Activated CD4-positive, alpha-beta T cell treated with anti-CD3 and anti-CD28 coated beads for 24 hours (primary cell): Measurements from ENCODE around the gene ACY1.

Experiments used
- DNase-seq, 2 donors: peaks; one replicate each; pipeline ENCODE4 v3.0.0-alpha.2; 2020; ENCODE audit warnings: low read depth in 2 of 2

Gene ACY1

DNA sequence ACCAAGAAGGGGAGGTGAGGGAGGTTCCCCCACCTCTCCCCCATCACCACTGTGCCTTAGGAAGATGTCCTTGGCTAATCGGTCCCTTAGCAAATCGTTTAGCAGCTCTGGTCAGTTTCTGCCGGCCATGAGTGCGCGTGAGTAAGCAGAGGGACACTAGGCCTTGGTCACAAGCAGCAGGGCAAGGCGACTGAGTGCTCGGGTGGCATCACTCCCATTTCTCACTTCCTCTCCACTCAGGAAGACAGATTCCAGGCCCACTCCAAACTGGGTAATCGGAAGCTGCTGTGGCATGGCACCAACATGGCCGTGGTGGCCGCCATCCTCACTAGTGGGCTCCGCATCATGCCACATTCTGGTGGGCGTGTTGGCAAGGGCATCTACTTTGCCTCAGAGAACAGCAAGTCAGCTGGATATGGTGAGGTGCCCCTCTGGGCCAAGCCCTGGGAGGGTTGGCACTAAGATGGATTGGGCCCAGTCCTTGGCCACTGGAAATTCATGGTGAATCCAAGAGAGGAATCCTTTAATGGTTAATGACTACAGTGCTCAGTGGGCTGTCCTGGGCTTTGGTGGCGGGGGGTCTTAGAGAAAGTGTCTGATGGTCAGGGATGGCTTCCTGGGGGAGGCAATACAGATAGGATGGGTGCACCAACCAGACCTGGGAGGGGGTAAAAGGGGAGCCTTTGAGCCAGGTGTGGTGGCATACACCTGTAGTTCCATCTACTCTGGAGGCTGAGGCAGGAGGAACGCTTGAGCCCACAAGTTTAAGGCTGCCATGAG lies 37.2 kb upstream of the ACY1 start:
- no peak for DNase-seq

DNA sequence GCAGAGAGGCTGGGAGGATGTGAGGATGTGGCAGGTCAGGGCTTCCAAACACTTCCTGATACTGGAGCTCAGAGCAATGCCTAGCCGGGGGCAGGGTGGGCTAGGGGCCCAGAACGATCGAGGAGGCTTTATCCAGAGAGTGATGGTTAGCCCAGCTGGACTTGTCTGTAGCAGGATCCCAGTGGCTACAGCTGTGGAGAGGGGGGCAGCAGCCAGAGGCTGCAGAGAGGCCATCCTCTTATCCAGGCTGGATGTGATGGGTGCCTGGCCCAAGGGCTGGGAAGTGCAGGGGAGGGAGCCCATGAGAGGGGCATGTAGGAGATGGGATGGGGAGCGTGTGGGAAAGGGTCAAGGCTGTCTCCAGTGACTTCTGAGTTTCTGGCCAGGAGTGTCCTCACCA lies 36.5 kb upstream of the ACY1 start:
- no peak for DNase-seq

DNA sequence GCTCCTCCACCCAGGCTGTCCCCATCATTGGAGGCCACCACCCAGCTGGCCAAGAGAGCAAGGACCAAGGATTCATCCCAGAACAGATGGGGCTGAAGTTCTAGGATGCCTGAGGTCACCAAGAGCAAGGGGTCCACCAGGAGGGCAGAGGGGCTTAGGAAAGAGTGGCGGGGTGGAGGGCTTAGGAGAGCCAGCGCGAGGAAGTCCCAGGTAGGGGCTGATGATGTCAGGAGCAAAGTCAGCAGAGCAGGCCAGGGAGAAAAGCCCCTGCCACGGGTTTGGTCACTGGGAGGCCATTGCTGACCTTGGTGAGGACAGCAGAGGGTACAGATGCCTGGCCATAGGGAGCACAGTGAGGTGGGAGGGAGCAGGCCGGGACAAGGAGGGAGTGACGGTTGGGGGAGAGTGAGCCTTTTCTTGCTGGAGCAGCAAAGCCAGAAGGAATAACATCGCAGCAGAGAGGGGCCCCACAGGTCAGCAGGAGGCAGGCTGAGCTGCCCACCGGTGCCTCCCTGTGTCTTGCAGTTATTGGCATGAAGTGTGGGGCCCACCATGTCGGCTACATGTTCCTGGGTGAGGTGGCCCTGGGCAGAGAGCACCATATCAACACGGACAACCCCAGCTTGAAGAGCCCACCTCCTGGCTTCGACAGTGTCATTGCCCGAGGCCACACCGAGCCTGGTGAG lies 36.0 kb upstream of the ACY1 start:
- DNase-seq, result no peak

DNA sequence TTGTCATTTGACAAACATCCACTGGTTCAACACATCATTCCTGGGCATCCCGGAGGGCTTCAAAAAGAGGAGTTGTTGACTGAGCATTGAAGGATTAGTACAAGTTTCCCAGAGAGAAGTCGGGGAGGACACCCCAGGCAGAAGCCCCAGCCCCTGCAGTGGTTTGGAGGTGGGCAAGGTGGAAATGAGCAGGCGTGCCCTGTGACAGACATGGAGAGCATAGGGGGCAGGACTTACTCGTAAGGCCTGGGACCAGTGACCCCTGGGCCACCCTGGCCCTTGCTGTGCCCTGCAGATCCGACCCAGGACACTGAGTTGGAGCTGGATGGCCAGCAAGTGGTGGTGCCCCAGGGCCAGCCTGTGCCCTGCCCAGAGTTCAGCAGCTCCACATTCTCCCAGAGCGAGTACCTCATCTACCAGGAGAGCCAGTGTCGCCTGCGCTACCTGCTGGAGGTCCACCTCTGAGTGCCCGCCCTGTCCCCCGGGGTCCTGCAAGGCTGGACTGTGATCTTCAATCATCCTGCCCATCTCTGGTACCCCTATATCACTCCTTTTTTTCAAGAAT lies 35.2 kb upstream of the ACY1 start:
- DNase-seq, result no peak

DNA sequence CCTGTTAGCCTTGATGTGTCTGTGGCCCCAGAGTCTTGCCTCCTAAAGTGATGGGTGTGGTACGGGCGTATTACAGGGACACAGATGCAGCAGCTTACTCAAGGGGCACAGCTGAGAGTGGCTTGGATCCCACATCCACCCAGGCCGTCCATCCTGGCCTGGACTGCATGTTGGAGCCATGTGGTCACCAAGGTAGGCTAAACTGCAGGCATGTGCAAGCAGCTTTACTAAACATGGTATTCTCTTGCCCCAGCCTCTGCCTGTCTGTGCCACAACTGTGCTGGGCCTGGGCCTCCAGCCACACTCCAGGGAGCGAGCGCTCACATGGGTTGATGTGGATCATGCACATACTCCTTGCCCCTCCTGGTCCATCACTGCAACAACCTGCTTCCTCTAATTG lies 34.2 kb upstream of the ACY1 start:
- no peak for DNase-seq

DNA sequence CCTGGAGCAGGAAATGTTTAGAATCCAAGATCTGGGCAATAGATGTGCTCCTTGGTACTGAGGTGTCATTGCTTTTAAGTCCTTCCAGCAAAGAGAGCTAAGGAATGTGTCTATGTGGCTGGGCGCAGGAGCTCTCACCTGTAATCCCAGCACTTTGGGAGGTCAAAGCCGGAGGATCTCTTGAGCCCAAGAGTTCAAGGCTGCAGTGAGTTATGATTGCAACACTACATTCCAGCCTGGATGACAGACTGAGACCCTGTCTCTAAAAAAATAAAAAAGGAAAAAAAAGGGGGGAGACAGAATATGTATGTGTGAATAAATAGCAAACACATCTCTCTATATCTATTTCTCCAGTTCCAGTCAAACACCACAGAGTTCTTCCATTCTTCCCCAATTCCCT lies 32.4 kb upstream of the ACY1 start:
- no peak for DNase-seq

DNA sequence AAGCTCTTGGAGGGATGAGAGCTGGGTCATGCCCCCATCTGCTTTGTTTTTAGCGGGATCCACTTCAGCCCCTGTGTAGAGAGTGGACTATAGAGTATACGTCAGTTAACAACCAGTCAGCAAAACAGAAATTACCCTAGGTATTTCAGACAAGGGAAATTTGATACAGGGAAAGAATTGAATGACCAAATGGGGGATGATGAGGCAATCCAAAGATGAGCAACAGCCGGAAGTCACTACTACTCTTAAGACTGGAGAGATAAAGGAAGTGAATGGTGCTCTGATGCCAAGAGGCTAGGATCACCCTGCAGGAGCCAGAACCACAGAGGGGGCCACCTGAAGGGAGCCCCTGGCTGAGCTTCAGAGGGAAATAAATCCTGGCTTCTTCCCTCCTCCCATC lies 29.9 kb upstream of the ACY1 start:
- DNase-seq, result no peak

DNA sequence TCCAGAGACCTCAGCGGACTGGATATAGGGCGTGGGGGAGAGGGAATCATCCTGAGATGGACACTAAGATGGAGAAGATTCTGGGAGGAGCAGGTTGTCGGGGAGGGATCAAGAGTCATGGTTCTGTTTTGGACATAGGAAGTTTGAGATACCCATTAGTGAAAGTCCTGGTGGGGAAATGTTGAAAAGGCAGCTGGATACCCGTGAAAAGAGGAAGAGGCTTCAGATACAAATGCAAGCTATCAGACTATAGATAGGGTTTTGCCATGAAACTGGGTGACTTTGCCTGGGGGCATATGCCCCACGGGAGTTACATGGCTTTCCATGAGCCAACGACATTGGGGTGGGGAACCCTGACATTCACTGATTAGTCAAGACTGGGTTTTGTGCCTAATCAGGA lies 29.2 kb upstream of the ACY1 start:
- no peak for DNase-seq

DNA sequence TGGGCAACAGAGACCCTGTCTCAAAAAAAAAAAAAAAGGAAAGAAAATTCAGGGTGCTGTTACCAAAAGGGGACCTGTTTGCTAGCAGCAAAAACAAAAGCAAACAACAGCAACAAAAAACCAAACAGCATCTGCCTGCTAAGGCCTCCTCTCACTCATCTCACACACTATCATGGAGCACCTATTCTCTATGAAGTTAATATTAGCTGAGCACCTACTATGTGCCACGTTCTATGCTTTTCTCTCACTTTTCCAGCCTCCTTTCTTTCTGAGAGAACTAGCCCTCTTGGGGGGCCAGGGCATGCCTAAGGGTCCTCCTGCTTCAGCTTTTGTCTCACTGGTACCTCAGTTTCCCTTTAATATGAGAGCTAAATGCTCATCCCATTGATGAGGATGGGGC lies 28.6 kb upstream of the ACY1 start:
- DNase-seq, result no peak

DNA sequence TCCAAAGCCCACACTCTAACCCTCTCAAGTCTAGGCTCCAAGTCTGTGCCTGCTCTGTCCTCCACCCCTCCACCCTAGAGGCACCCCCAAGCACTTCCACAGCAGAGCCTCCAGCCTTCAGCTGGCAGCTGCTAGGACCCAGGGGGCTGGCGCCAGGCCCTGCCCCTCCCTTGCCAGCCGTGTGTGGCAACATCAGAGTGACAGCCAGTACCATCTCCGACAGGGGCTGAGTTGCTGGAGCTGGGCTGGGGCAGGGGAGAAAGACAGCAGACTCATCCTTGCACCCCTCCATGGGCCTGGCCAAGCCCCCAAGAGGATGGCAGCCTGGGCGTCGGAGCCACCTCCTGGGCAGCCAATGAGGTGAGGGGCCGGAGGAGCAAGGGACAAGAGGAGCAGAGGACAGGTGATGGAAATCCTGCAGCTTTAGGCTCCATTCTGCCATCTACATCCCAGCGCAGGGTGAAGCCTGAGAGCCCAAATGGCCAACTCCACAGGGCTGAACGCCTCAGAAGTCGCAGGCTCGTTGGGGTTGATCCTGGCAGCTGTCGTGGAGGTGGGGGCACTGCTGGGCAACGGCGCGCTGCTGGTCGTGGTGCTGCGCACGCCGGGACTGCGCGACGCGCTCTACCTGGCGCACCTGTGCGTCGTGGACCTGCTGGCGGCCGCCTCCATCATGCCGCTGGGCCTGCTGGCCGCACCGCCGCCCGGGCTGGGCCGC lies 28.0 kb upstream of the ACY1 start, which contains the start of gene GPR62:
Gene GPR62, plus strand, starts transcription at position 207 of the 718 bp plus-strand sequence. Its CDS starts 272 bp downstream, at position 479.
- DNase-seq, result no peak

DNA sequence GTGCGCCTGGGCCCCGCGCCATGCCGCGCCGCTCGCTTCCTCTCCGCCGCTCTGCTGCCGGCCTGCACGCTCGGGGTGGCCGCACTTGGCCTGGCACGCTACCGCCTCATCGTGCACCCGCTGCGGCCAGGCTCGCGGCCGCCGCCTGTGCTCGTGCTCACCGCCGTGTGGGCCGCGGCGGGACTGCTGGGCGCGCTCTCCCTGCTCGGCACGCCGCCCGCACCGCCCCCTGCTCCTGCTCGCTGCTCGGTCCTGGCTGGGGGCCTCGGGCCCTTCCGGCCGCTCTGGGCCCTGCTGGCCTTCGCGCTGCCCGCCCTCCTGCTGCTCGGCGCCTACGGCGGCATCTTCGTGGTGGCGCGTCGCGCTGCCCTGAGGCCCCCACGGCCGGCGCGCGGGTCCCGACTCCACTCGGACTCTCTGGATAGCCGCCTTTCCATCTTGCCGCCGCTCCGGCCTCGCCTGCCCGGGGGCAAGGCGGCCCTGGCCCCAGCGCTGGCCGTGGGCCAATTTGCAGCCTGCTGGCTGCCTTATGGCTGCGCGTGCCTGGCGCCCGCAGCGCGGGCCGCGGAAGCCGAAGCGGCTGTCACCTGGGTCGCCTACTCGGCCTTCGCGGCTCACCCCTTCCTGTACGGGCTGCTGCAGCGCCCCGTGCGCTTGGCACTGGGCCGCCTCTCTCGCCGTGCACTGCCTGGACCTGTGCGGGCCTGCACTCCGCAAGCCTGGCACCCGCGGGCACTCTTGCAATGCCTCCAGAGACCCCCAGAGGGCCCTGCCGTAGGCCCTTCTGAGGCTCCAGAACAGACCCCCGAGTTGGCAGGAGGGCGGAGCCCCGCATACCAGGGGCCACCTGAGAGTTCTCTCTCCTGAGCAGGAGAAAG lies 27.2 kb upstream of the ACY1 start:
- no peak for DNase-seq

DNA sequence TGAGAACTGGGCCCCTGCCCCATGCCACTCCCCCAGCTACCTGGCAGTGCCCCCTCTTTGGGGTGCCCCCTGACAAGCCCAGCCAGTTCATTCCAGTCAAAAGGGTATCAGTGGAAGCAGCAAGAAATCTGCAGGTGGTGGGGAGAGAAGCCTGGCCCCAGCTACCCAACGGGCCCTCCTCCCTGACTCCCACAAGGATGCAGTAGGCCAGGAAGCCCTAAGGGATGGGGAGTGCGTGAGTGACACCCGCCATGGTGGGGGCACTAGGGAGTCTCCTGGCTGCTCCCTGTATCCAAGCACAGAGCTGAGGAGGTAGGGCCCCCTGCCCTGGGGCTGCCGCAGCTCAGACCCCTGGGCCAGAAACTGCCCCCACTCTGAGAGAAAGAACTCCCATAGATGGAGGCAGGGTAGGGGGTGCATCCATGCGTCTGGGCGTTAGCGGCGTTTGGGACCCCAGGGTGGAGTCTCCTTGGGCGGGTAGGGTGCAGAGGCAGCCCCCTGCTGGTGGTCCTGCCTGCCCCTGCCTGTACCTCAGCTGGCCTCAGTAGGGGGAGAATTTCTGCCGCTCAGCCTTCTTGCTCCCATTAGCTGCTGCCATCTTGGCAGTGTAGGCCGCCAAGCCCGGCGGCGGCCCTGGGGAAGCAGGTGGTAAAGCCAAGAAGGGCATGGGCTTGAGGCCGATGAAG lies 25.7 kb upstream of the ACY1 start:
- DNase-seq, result no peak

DNA sequence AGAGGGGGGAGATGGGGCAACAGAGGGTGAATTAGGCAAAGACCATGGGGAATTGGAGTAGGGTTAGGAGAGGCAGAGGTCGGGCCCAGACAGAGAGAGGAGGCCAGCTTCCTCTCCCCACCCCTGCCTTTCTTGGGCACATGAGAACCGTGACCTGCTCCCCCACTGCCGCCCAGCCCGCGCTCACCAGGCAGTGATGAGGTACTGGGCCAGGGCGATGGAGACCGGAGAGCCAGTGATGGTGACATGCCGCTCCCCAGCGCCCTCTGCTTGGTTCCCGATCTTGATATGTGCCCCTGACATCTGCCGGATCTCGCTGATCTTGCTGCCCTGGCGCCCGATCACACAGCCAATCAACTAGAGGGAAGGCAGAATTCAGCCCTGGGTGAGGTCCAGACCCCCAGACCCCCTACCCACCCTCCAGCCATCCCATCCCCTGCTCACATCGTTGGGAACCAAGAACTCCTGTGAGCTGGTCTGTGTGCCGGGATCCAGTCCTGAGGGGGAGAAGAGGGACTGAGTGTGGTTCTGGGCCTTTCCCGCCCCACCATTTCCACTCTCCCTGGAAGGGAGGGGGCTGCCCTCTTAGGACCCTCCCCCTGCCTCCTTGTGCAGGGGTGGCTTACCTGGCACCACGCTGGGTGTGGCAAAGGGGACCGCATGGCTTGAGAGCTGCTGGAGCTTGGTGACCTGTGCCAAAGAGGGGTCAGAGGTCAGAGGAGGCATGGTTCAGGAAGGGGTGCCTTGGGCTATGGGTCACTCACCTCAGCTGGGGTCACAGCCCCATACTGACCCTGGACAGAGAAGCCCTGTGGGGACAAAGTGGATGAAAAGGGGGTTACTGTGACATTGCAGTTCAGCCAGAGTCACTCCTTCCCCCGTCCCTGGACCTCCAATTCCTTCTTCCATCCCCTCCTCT lies 24.5 kb upstream of the ACY1 start:
- no peak for DNase-seq

DNA sequence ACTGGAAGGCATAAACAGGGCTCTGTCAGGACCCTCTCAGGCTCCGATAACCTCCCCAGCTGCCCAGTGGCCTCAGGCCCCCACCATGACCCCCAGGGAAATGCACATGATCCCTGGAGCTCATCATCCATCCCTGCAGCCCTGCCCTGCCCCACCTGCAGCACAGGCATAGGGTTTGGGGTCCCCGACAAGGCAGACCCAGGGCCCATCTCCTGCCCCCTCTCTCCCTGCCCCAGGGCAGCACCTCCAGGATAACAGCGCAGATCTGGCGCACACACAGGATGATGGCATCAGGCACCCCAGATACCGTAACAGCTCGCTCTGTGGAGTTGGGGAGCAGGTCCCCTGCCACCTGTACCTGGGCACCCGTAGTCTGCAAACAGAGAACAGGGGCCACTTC lies 23.7 kb upstream of the ACY1 start:
- DNase-seq, result no peak

DNA sequence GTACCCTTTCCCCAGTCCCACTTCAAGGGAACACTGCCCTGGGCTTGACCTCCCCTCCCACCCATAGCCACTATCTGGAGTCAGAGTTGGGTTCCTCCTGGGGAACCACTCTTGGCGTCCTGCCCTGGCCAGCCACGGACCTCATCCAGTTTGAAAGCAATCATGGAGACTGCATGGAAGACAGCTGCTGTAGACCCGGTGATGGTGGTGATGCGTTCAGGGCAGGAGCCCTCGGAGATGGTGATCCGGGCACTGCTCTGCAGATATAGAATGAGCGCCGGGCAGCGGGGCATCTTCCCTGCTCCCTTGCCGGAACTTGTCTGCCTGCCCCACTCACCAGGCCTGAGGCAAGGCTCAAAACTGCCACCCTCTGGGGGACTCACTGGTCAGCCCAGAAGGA lies 22.9 kb upstream of the ACY1 start:
- no peak for DNase-seq

DNA sequence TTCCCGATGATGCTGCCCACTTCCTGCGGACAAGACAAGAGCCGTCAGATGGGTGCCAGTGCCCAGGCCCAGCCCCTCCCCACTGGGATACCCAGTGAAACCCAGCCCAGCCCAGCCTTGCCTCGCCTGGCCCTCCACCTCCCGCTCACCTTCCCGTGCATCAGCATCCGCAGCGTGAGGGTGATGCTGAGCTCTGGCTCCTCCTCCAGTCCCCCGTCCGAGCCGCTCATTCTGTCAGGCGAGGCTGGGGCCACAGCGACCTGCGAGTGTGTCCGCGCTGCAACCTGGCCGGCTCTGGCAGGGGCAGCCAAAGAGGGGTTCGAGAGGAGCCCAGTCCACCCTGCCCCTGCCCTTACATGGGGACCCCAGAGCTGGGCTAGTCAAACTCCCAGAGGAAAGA lies 22.3 kb upstream of the ACY1 start:
- no peak for DNase-seq

DNA sequence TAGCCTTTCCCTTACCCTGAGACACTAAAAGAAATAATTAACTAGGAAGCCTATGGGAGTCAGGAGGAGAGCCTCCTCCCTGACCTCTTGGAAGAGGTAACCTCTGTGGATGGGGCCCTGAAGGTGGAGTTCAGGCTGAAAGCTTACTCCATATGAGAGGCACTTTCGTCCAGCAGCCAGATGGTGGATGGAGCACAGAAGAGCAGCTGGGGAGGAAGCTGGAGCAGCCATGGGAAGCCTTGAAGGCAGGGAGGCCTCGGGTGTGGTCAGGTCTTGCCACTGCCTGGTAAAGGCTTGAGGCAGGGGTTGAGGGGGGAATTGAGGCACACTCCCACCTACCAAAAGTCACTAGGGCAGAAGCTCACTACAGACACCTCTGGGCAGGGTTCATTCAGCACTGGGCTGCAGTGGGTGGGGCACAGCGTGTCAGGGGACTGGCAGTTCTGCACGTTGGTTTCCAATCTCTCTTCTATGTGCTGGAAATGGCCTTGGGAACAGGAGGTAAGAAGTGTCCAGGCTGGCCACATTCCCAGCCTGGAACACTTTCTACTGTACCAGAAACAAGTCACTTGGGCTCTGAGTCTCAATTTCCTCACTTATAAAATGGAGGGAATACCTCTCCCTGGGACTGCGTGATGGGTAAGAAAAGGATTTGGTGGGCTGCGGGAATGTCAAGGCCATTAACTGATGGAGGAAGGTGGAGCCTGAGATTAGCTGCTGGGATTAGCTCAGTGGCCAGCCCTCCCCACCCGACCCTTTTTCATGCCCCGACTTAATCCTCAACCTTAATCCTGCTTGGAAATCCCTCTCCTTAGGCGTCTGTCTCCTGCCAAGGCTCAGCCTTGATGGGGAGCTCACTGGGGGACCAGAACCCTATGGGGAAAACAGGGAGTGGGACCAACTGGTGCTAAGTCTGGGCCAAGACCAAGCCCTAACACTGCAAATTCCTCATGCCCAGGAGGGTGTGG lies 21.4 kb upstream of the ACY1 start:
- DNase-seq, result no peak

DNA sequence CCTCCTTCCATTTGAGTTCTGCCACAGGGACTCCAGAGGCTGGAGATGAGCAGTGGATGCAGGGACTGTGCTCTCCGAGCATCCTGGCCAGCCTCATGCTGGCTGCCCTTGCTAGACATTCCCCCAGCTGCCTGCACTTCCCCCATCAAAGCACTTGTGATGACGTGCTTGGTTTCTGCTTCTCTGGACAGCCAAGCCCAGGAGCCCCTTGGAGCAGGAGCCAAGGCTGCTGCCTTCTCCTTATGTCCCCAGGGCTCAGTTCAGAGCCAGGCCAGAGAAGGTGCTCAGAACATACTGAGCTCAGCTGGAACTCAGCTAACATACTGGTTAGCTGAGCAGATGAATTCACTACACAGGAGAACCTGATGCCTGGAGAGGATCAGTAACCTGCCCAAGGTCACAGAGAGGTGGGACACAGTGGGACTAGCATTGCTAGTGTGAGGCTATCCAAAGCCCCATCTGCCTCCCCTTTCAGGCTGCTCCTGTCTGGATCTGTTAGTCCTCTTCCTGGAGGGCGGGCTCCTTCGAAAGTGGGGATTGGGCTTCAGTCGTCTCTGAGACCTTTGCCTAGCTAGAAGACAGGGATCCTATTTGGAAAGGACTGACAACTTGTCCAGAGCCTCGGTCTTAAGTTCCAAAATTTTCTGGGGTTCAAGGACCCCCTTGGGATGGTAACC lies 20.3 kb upstream of the ACY1 start:
- no peak for DNase-seq
